Right lobe of liver (tissue), 4 donors: ENCODE measurements around the gene RXFP1.

Experiments used
- CTCF ChIP-seq, 4 donors: fragments of 200-600 bp in 3 of 4; fragments of 450-650 bp in 1 of 4; IDR thresholded peaks; one replicate each; pipeline versions ENCODE4 v1.5.1 to v1.8.0; 2016 to 2022; ENCODE audit warnings: antibody characterized with exemption in 4 of 4, mild to moderate bottlenecking in 2 of 4
- POLR2A ChIP-seq: fragments of 450-650 bp; IDR thresholded peaks from one replicate; pipeline ENCODE4 v1.6.1; 2017; ENCODE audit warnings: antibody characterized with exemption, mild to moderate bottlenecking
- donor health status: DM: no; HTN: no; CAD: no.
- donor health status: DM: no; HTN: no; CAD: no.
- donor health status: DM: no; HTN: yes; CAD: no.

GRCh38 chr4:158481811-158482210, 39.9 kb upstream of the RXFP1 start:
- TF ChIP-seq CTCF (IDR thresholded peaks at IDR 0.05) = no peak
- TF ChIP-seq POLR2A = no peak
